ENCODE results near the gene KMT2A.

KMT2A gene

DNA sequence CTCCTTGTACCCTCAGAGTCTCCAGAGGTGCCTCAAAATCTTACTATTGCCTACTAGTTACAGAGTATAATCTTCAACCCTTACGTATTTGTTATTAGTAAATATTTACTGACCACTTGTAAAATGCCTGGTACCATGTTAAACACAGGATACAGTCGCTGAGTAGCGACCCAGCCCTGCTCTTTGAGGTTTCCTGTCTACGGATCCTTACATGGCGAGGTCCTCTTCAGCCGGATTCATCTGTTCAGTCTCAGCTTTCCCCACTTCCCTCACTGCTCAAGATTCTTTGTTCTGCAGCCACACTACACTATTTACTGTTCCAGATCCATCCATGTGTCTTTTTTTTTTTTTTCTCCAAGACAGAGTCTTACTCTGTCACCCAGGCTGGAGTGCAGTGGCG is 77.8 kb downstream of the KMT2A start:
- no peak for TF ChIP-seq POU2F2 (IDR thresholded peaks at IDR 0.05; ENCODE audit: low read depth, low read length)
- no peak for TF ChIP-seq SPI1 (IDR thresholded peaks at IDR 0.05; ENCODE audit: low read depth, low read length)
- TF ChIP-seq PAX5 (IDR thresholded peaks at IDR 0.05; ENCODE audit: insufficient read depth, low read length, severe bottlenecking), result no peak
- TF ChIP-seq TAF1 (IDR thresholded peaks at IDR 0.05; ENCODE audit: low read depth, low read length), result no peak
- FAIRE-seq, result no peak
- DNase-seq (ENCODE audit: insufficient read length, low spot score), result no peak

GRCh38 chr11:118519549-118519948 is 83.3 kb downstream of the KMT2A start:
- FAIRE-seq (no peak), DNase-seq (ENCODE audit: insufficient read length, low spot score) (no peak)

GRCh38 chr11:118521892-118522311 is 85.6 kb downstream of the KMT2A start:
- FAIRE-seq (peak; percentile 71), DNase-seq (ENCODE audit: insufficient read length, low spot score) (no peak)
- TF ChIP-seq POU2F2 (IDR thresholded peaks at IDR 0.05; ENCODE audit: low read depth, low read length) (no peak), PAX5 (IDR thresholded peaks at IDR 0.05; ENCODE audit: insufficient read depth, low read length, severe bottlenecking) (no peak), POLR2A (IDR thresholded peaks at IDR 0.05; ENCODE audit: low read depth, low read length) (no peak), TAF1 (IDR thresholded peaks at IDR 0.05; ENCODE audit: low read depth, low read length) (no peak), POLR2AphosphoS5 (IDR thresholded peaks at IDR 0.05; ENCODE audit: low read depth, low read length) (no peak), SPI1 (IDR thresholded peaks at IDR 0.05; ENCODE audit: low read depth, low read length) (no peak)

More at GRCh38 chr11:118519549-118519948, 83.3 kb downstream of the KMT2A start:
- TF ChIP-seq SPI1 (IDR thresholded peaks at IDR 0.05; ENCODE audit: low read depth, low read length) (no peak), POLR2AphosphoS5 (IDR thresholded peaks at IDR 0.05; ENCODE audit: low read depth, low read length) (no peak), TAF1 (IDR thresholded peaks at IDR 0.05; ENCODE audit: low read depth, low read length) (no peak), PAX5 (IDR thresholded peaks at IDR 0.05; ENCODE audit: insufficient read depth, low read length, severe bottlenecking) (no peak), POU2F2 (IDR thresholded peaks at IDR 0.05; ENCODE audit: low read depth, low read length) (no peak), POLR2A (IDR thresholded peaks at IDR 0.05; ENCODE audit: low read depth, low read length) (no peak)

DNA sequence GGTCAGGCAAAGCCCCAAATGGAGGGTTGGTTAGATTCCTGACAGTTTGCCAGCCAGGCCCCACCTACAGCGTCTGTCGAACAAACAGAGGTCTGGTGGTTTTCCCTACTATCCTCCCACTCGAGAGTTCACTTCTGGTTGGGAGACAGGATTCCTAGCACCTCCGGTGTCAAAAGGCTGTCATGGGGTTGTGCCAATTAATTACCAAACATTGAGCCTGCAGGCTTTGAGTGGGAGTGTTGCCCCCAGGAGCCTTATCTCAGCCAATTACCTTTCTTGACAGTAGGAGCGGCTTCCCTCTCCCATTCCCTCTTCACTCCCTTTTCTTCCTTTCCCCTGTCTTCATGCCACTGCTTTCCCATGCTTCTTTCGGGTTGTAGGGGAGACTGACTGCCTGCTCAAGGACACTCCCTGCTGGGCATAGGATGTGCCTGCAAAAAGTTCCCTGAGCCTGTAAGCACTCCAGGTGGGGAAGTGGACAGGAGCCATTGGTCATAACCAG is 86.3 kb downstream of the KMT2A start:
- DNase-seq (ENCODE audit: insufficient read length, low spot score) (no peak), FAIRE-seq (no peak)
- TF ChIP-seq POU2F2 (IDR thresholded peaks at IDR 0.05; ENCODE audit: low read depth, low read length), result no peak
- no peak for TF ChIP-seq TAF1 (IDR thresholded peaks at IDR 0.05; ENCODE audit: low read depth, low read length)
- no peak for TF ChIP-seq POLR2AphosphoS5 (IDR thresholded peaks at IDR 0.05; ENCODE audit: low read depth, low read length)

- TF ChIP-seq PAX5 (IDR thresholded peaks at IDR 0.05; ENCODE audit: insufficient read depth, low read length, severe bottlenecking) (no peak), POU2F2 (IDR thresholded peaks at IDR 0.05; ENCODE audit: low read depth, low read length) (no peak), POLR2A (IDR thresholded peaks at IDR 0.05; ENCODE audit: low read depth, low read length) (no peak), SPI1 (IDR thresholded peaks at IDR 0.05; ENCODE audit: low read depth, low read length) (no peak), TAF1 (IDR thresholded peaks at IDR 0.05; ENCODE audit: low read depth, low read length) (no peak), POLR2AphosphoS5 (IDR thresholded peaks at IDR 0.05; ENCODE audit: low read depth, low read length) (no peak)
- DNase-seq (ENCODE audit: insufficient read length, low spot score) (no peak), FAIRE-seq (no peak)
Observed at GRCh38 chr11:118524356-118524755, 88.1 kb downstream of the KMT2A start.

GRCh38 chr11:118524757-118525470 is 88.6 kb downstream of the KMT2A start:
- FAIRE-seq (no peak), DNase-seq (ENCODE audit: insufficient read length, low spot score) (no peak)
- no peak for TF ChIP-seq POU2F2 (IDR thresholded peaks at IDR 0.05; ENCODE audit: low read depth, low read length)
- no peak for TF ChIP-seq PAX5 (IDR thresholded peaks at IDR 0.05; ENCODE audit: insufficient read depth, low read length, severe bottlenecking)
- no peak for TF ChIP-seq POLR2AphosphoS5 (IDR thresholded peaks at IDR 0.05; ENCODE audit: low read depth, low read length)
- TF ChIP-seq TAF1 (IDR thresholded peaks at IDR 0.05; ENCODE audit: low read depth, low read length), result no peak
- TF ChIP-seq POLR2A (IDR thresholded peaks at IDR 0.05; ENCODE audit: low read depth, low read length), result no peak
- TF ChIP-seq SPI1 (IDR thresholded peaks at IDR 0.05; ENCODE audit: low read depth, low read length), result no peak

GRCh38 chr11:118526688-118527087 is 90.4 kb downstream of the KMT2A start:
- no peak for DNase-seq (ENCODE audit: insufficient read length, low spot score)
- no peak for TF ChIP-seq POLR2A (IDR thresholded peaks at IDR 0.05; ENCODE audit: low read depth, low read length)
- TF ChIP-seq PAX5 (IDR thresholded peaks at IDR 0.05; ENCODE audit: insufficient read depth, low read length, severe bottlenecking), result no peak
- TF ChIP-seq POU2F2 (IDR thresholded peaks at IDR 0.05; ENCODE audit: low read depth, low read length), result no peak
- no peak for FAIRE-seq

- no peak for FAIRE-seq
- TF ChIP-seq POU2F2 (IDR thresholded peaks at IDR 0.05; ENCODE audit: low read depth, low read length) (no peak), TAF1 (IDR thresholded peaks at IDR 0.05; ENCODE audit: low read depth, low read length) (no peak), SPI1 (IDR thresholded peaks at IDR 0.05; ENCODE audit: low read depth, low read length) (no peak), POLR2AphosphoS5 (IDR thresholded peaks at IDR 0.05; ENCODE audit: low read depth, low read length) (no peak), POLR2A (IDR thresholded peaks at IDR 0.05; ENCODE audit: low read depth, low read length) (no peak), PAX5 (IDR thresholded peaks at IDR 0.05; ENCODE audit: insufficient read depth, low read length, severe bottlenecking) (no peak)
- no peak for DNase-seq (ENCODE audit: insufficient read length, low spot score)
Observed at GRCh38 chr11:118527109-118527508, 90.8 kb downstream of the KMT2A start, which contains the start of gene TTC36. Gene TTC36 (plus strand): TSS chr11:118527474. CDS start chr11:118527495, 21 bp downstream.

DNA sequence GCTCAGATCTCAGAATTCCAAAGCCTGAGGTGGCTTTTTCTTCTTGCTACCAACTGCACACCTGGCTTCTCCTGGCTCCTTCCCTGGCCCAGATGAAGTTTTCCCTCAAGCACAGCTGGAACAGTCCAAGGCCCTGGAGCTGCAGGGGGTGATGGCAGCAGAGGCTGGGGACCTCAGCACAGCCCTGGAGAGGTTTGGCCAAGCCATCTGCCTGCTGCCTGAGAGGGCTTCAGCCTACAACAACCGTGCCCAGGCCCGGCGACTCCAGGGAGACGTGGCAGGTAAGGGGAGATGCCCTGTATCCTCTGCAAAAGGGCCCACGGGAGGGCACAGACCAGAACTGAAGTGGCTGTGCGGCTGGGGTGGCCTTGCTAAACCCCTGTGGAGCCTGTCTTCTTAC is 92.2 kb downstream of the KMT2A start:
- DNase-seq (ENCODE audit: insufficient read length, low spot score) (no peak), FAIRE-seq (no peak)
- no peak for TF ChIP-seq POU2F2 (IDR thresholded peaks at IDR 0.05; ENCODE audit: low read depth, low read length)
- TF ChIP-seq TAF1 (IDR thresholded peaks at IDR 0.05; ENCODE audit: low read depth, low read length), result no peak
- no peak for TF ChIP-seq POLR2AphosphoS5 (IDR thresholded peaks at IDR 0.05; ENCODE audit: low read depth, low read length)
- no peak for TF ChIP-seq POLR2A (IDR thresholded peaks at IDR 0.05; ENCODE audit: low read depth, low read length)
- TF ChIP-seq SPI1 (IDR thresholded peaks at IDR 0.05; ENCODE audit: low read depth, low read length), result no peak
- no peak for TF ChIP-seq PAX5 (IDR thresholded peaks at IDR 0.05; ENCODE audit: insufficient read depth, low read length, severe bottlenecking)
